Skeletal muscle satellite cell (primary cell): Measurements from ENCODE around the gene UBXN11.

Source experiments
- H3K27me3 ChIP-seq: 2 replicates; pipeline ENCODE4 v1.7.0; 2013; ENCODE audit warnings: low read length; ENCODE audit not compliant: control insufficient read depth, insufficient read depth
- H3K36me3 ChIP-seq: 2 replicates; pipeline ENCODE4 v1.7.0; 2013; ENCODE audit warnings: mild to moderate bottlenecking, control low read depth, low read length; ENCODE audit not compliant: insufficient read depth
- H3K4me1 ChIP-seq: 2 replicates; pipeline ENCODE4 v1.7.0; 2013; ENCODE audit warnings: low read length; ENCODE audit not compliant: control insufficient read depth, insufficient read depth
- H3K4me2 ChIP-seq: 2 replicates; pipeline ENCODE4 v1.7.0; 2013; ENCODE audit warnings: mild to moderate bottlenecking, low read length
- H3K4me3 ChIP-seq: 2 replicates; pipeline ENCODE4 v1.7.0; 2013; ENCODE audit warnings: low read length
- H3K9ac ChIP-seq: 2 replicates; pipeline ENCODE4 v1.7.0; 2013; ENCODE audit warnings: mild to moderate bottlenecking, low read depth, low read length, moderate library complexity
- H3K9me3 ChIP-seq: replicated peaks from 2 replicates; pipeline ENCODE4 v1.7.0; 2013; ENCODE audit warnings: mild to moderate bottlenecking, control low read depth, low read length

The UBXN11 gene

GRCh38 chr1:26237230-26237966 is 69.0 kb downstream of the UBXN11 start:
- H3K9ac ChIP-seq, result no peak overlapping the region
- H3K4me1 ChIP-seq, result peaks cover 25% of the 10 kb centered on the region
- H3K9me3 ChIP-seq, result no peaks in the 10 kb centered on the region
- no peaks in the 10 kb centered on the region for H3K36me3 ChIP-seq
- H3K4me2 ChIP-seq, result peak overlapping the region; percentile 44
- H3K27me3 ChIP-seq, result no peaks in the 10 kb centered on the region
- no peak overlapping the region for H3K4me3 ChIP-seq

- H3K9ac ChIP-seq, result peak overlapping the region; percentile 88
Observed at GRCh38 chr1:26234644-26235370, 71.6 kb downstream of the UBXN11 start.

GRCh38 chr1:26233903-26234643 is 72.4 kb downstream of the UBXN11 start, which contains the start of gene CEP85:
Gene CEP85, plus strand, starts transcription at chr1:26234200. Its CDS starts 5,584 bp downstream, at chr1:26239784.
- Histone ChIP-seq H3K4me1 (peaks cover 18% of the 10 kb centered on the region), H3K27me3 (no peaks in the 10 kb centered on the region), H3K4me3 (peak within 1 kb of the TSS; percentile 98), H3K4me2 (peak within 1 kb of the TSS; percentile 89), H3K9ac (peak within 1 kb of the TSS; percentile 88), H3K36me3 (no peaks in the 10 kb centered on the region), H3K9me3 (no peaks in the 10 kb centered on the region)

More at GRCh38 chr1:26234644-26235370, 71.6 kb downstream of the UBXN11 start:
- H3K4me2 ChIP-seq, result peak overlapping the region; percentile 89
- H3K4me1 ChIP-seq, result peaks cover 22% of the 10 kb centered on the region
- H3K4me3 ChIP-seq, result peak overlapping the region; percentile 98
- no peaks in the 10 kb centered on the region for H3K27me3 ChIP-seq
- H3K36me3 ChIP-seq, result no peaks in the 10 kb centered on the region
- H3K9me3 ChIP-seq, result no peaks in the 10 kb centered on the region
